Measurements from ENCODE around the gene PLEKHJ1. TPM values are rescaled to one million over a fixed set of nuclear protein-coding genes. Genes with fewer than 3 reads are reported as not detected.

Gene PLEKHJ1
- total and polyA plus RNA-seq, 2 of the 13 experiments (the other 11 are each of a cell fraction or from before 2014, with no cell fraction given): 70.5 to 130 TPM

GRCh38 chr19:2252055-2252796 lies 16.1 kb upstream of the PLEKHJ1 start (continued):
- peak; percentile 54 for TF ChIP-seq SP2 (CRISPR knock-in tag; IDR thresholded peaks at IDR 0.05)
- TF ChIP-seq, protein P1, sequence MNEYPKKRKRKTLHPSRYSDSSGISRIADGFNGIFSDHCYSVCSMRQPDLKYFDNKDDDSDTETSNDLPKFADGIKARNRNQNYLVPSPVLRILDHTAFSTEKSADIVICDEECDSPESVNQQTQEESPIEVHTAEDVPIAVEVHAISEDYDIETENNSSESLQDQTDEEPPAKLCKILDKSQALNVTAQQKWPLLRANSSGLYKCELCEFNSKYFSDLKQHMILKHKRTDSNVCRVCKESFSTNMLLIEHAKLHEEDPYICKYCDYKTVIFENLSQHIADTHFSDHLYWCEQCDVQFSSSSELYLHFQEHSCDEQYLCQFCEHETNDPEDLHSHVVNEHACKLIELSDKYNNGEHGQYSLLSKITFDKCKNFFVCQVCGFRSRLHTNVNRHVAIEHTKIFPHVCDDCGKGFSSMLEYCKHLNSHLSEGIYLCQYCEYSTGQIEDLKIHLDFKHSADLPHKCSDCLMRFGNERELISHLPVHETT (CRISPR knock-in tag; conservative IDR thresholded peaks at IDR 0.05): no peak
- TF ChIP-seq ZNF253 (CRISPR knock-in tag; IDR thresholded peaks at IDR 0.05; ENCODE audit: borderline replicate concordance): 0 out of 2 replicates have a peak, but pooled peaks have one; percentile 67
- no peak for TF ChIP-seq WIZ (CRISPR knock-in tag; IDR thresholded peaks at IDR 0.05)
- no peak for TF ChIP-seq PAXIP1 (CRISPR knock-in tag; conservative IDR thresholded peaks at IDR 0.05)
- TF ChIP-seq ZFP62 (CRISPR knock-in tag; IDR thresholded peaks at IDR 0.05): no peak
- 0 out of 2 replicates have a peak, but pooled peaks have one; percentile 34 for TF ChIP-seq ATF3 (CRISPR knock-in tag; IDR thresholded peaks at IDR 0.05)
- TF ChIP-seq NFKBIZ (CRISPR knock-in tag; IDR thresholded peaks at IDR 0.05): no peak
- no peak for TF ChIP-seq ZNF33A (CRISPR knock-in tag; IDR thresholded peaks at IDR 0.05; ENCODE audit: borderline replicate concordance)
- no peak for TF ChIP-seq RFXANK (CRISPR knock-in tag; IDR thresholded peaks at IDR 0.05)
- peak; percentile 12; the same call in 1 of the 2 replicates for TF ChIP-seq ZFX (CRISPR knock-in tag; IDR thresholded peaks at IDR 0.05; ENCODE audit: low read depth)
- TF ChIP-seq BCL3 (CRISPR knock-in tag; IDR thresholded peaks at IDR 0.05): no peak
- 0 out of 2 replicates have a peak, but pooled peaks have one; percentile 11 for TF ChIP-seq NFE2L1 (CRISPR knock-in tag; IDR thresholded peaks at IDR 0.05; ENCODE audit: borderline replicate concordance)
- TF ChIP-seq PCBP2 (optimal IDR thresholded peaks at IDR 0.05; ENCODE audit: low read depth, low read length, poor library complexity, severe bottlenecking): no peak
- TF ChIP-seq REL (CRISPR knock-in tag; conservative IDR thresholded peaks at IDR 0.05): no peak
- no peak for TF ChIP-seq ZNF232 (CRISPR knock-in tag; IDR thresholded peaks at IDR 0.05; ENCODE audit: borderline replicate concordance)
- TF ChIP-seq RCOR2 (CRISPR knock-in tag; IDR thresholded peaks at IDR 0.05): no peak
- peak; percentile 36; the same call in 1 of the 2 replicates for TF ChIP-seq PHF8 (CRISPR knock-in tag; IDR thresholded peaks at IDR 0.05)
- TF ChIP-seq ZBTB7B (CRISPR knock-in tag; IDR thresholded peaks at IDR 0.05): peak; percentile 51; the same call in 1 of the 2 replicates
- no peak for TF ChIP-seq ZNF605 (CRISPR knock-in tag; IDR thresholded peaks at IDR 0.05)
- TF ChIP-seq, protein P2, sequence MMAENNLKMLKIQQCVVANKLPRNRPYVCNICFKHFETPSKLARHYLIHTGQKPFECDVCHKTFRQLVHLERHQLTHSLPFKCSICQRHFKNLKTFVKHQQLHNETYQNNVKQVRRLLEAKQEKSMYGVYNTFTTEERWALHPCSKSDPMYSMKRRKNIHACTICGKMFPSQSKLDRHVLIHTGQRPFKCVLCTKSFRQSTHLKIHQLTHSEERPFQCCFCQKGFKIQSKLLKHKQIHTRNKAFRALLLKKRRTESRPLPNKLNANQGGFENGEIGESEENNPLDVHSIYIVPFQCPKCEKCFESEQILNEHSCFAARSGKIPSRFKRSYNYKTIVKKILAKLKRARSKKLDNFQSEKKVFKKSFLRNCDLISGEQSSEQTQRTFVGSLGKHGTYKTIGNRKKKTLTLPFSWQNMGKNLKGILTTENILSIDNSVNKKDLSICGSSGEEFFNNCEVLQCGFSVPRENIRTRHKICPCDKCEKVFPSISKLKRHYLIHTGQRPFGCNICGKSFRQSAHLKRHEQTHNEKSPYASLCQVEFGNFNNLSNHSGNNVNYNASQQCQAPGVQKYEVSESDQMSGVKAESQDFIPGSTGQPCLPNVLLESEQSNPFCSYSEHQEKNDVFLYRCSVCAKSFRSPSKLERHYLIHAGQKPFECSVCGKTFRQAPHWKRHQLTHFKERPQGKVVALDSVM (CRISPR knock-in tag; IDR thresholded peaks at IDR 0.05): peak; percentile 49; the same call in 1 of the 2 replicates
- TF ChIP-seq ZNF260 (CRISPR knock-in tag; IDR thresholded peaks at IDR 0.05; ENCODE audit: borderline replicate concordance, low read depth): no peak
